Liver (tissue), 9 donors: ENCODE results near the gene KDM4C. TPM values are rescaled to one million over a fixed set of nuclear protein-coding genes. Genes with fewer than 3 reads are reported as not detected.

Source experiments
- DNase-seq: peaks from one replicate; pipeline ENCODE4 v3.0.0-alpha.2; 2017; ENCODE audit warnings: low spot score
- H3K27ac ChIP-seq, 2 donors: one replicate each; pipeline ENCODE4 v1.7.0; 2013; ENCODE audit warnings: inconsistent platforms in 2 of 2, low read length in 2 of 2, control low read depth in 1 of 2, low read depth in 1 of 2, mild to moderate bottlenecking in 1 of 2
- H3K27me3 ChIP-seq, 4 donors: one replicate each; pipeline versions ENCODE4 v1.6.1 to v1.7.0; 2013; ENCODE audit warnings: low read length in 3 of 4, inconsistent platforms in 1 of 4, mild to moderate bottlenecking in 1 of 4, moderate library complexity in 1 of 4; ENCODE audit not compliant: control insufficient read depth in 4 of 4, insufficient read depth in 4 of 4
- H3K36me3 ChIP-seq, 4 donors: one replicate each; pipeline versions ENCODE4 v1.6.1 to v1.7.0; 2013; ENCODE audit warnings: low read length in 3 of 4, mild to moderate bottlenecking in 3 of 4, low read depth in 1 of 4, moderate library complexity in 1 of 4; ENCODE audit not compliant: control insufficient read depth in 4 of 4, insufficient read depth in 3 of 4
- H3K4me1 ChIP-seq, 4 donors: one replicate each; pipeline versions ENCODE4 v1.6.1 to v1.7.0; 2013; ENCODE audit warnings: low read length in 3 of 4, mild to moderate bottlenecking in 3 of 4, moderate library complexity in 1 of 4; ENCODE audit not compliant: control insufficient read depth in 4 of 4, insufficient read depth in 4 of 4
- H3K4me3 ChIP-seq, 3 donors: one replicate each; pipeline versions ENCODE4 v1.6.1 to v1.7.0; 2013; ENCODE audit warnings: low read length in 3 of 3, control low read depth in 1 of 3, low read depth in 1 of 3, mild to moderate bottlenecking in 1 of 3
- H3K9ac ChIP-seq, 2 donors: one replicate each; pipeline ENCODE4 v1.7.0; 2013; ENCODE audit warnings: low read length in 2 of 2, mild to moderate bottlenecking in 2 of 2, moderate library complexity in 2 of 2, control low read depth in 1 of 2, low read depth in 1 of 2
- H3K9me3 ChIP-seq, 4 donors: one replicate each; pipeline versions ENCODE4 v1.6.1 to v1.7.0; 2013; ENCODE audit warnings: low read length in 3 of 4; ENCODE audit not compliant: control insufficient read depth in 4 of 4
- ATF3 ChIP-seq: IDR thresholded peaks from 2 replicates; pipeline ENCODE4 v1.6.1; 2016; ENCODE audit warnings: antibody characterized with exemption
- CTCF ChIP-seq: fragments of 150-350 bp; IDR thresholded peaks from 2 replicates; pipeline ENCODE4 v1.5.1; 2017; ENCODE audit warnings: improper control_type of control experiment, low read depth, low read length; ENCODE audit not compliant: missing input control
- EGR1 ChIP-seq, 2 donors: IDR thresholded peaks; 2 replicates each; pipeline ENCODE4 v1.6.1; 2016 to 2018; ENCODE audit warnings: antibody characterized with exemption in 2 of 2, low read depth in 2 of 2
- FOXA1 ChIP-seq: IDR thresholded peaks from 2 replicates; pipeline ENCODE4 v1.6.1; 2016; ENCODE audit warnings: antibody characterized with exemption
- FOXA2 ChIP-seq: IDR thresholded peaks from 2 replicates; pipeline ENCODE4 v1.6.1; 2016; ENCODE audit warnings: antibody characterized with exemption
- GABPA ChIP-seq, 2 donors: IDR thresholded peaks in 1 of 2; conservative IDR thresholded peaks in 1 of 2; 2 replicates each; pipeline ENCODE4 v1.6.1; 2016; ENCODE audit warnings: antibody characterized with exemption in 2 of 2, mild to moderate bottlenecking in 1 of 2, moderate library complexity in 1 of 2
- HNF4A ChIP-seq, 2 donors: conservative IDR thresholded peaks; 2 replicates each; pipeline ENCODE4 v1.6.1; 2016; ENCODE audit warnings: antibody characterized with exemption in 2 of 2, mild to moderate bottlenecking in 2 of 2
- HNF4G ChIP-seq: IDR thresholded peaks from 2 replicates; pipeline ENCODE4 v1.6.1; 2016; ENCODE audit warnings: antibody characterized with exemption
- JUND ChIP-seq, 2 donors: IDR thresholded peaks; 2 replicates each; pipeline ENCODE4 v1.6.1; 2016; ENCODE audit warnings: antibody characterized with exemption in 2 of 2
- MAX ChIP-seq: IDR thresholded peaks from 2 replicates; pipeline ENCODE4 v1.6.1; 2016; ENCODE audit warnings: antibody characterized with exemption
- NR2F2 ChIP-seq: IDR thresholded peaks from 2 replicates; pipeline ENCODE4 v1.6.1; 2016; ENCODE audit warnings: antibody characterized with exemption
- RAD21 ChIP-seq, 2 donors: IDR thresholded peaks; 2 replicates each; pipeline ENCODE4 v1.6.1; 2016; ENCODE audit warnings: antibody characterized with exemption in 2 of 2, mild to moderate bottlenecking in 2 of 2
- REST ChIP-seq: IDR thresholded peaks from 2 replicates; pipeline ENCODE4 v1.6.1; 2016; ENCODE audit warnings: antibody characterized with exemption, mild to moderate bottlenecking
- RXRA ChIP-seq, 2 donors: IDR thresholded peaks; 2 replicates each; pipeline ENCODE4 v1.6.1; 2017 to 2018; ENCODE audit warnings: antibody characterized with exemption in 2 of 2, mild to moderate bottlenecking in 1 of 2
- TAF1 ChIP-seq: conservative IDR thresholded peaks from 2 replicates; pipeline ENCODE4 v1.6.1; 2016; ENCODE audit warnings: antibody characterized with exemption, mild to moderate bottlenecking
- YY1 ChIP-seq: IDR thresholded peaks from 2 replicates; pipeline ENCODE4 v1.6.1; 2016; ENCODE audit warnings: antibody characterized with exemption, mild to moderate bottlenecking
- ZBTB33 ChIP-seq: IDR thresholded peaks from 2 replicates; pipeline ENCODE4 v1.6.1; 2016; ENCODE audit warnings: antibody characterized with exemption
- WGBS: extraction: QIAGEN DNeasy Blood & Tissue Kit; methylation state at CpG from one replicate; pipeline ENCODE4 v1.1.7; 2013; 5-methylcytosine and 5-hydroxymethylcytosine counted together
- polyA plus RNA-seq, 2 donors: library from polyadenylated mRNA; stranded (reverse) in 1 of 2; unstranded in 1 of 2; fragments of 200-250 nt in 1 of 2; fragments of >200 nt in 1 of 2; fragmentation: Nextera tagmentation in 1 of 2; extraction: Ambion mirVana in 1 of 2; gene quantifications; one replicate each; pipeline versions ENCODE4 v1.2.1 to v1.2.3, GENCODE V29; 2013 to 2015
- total RNA-seq, 2 donors: library from RNA; depleted of rRNA; stranded (reverse); fragments of >200 nt; gene quantifications; one replicate each; pipeline ENCODE4 v1.2.3, GENCODE V29; 2014
- donor health status: healthy.
- donor health status: healthy.
- donor health status: healthy.
- donor health status: healthy.
- donor health status: healthy.

Gene KDM4C
- total and polyA plus RNA-seq, 4 donors, result 4.3 to 40.2 (median 24.0) TPM

- Histone ChIP-seq H3K36me3 (no peaks in the 10 kb centered on the region), H3K4me1 (peaks cover 1 to 5% (median 4%) of the 10 kb centered on the region in 4 donors), H3K9ac (no peak overlapping the region), H3K9me3 (no peaks in the 10 kb centered on the region), H3K4me3 (no peak overlapping the region), H3K27ac (no peak overlapping the region), H3K27me3 (no peaks in the 10 kb centered on the region)
- TF ChIP-seq RXRA (IDR thresholded peaks at IDR 0.05), result no peak
- TF ChIP-seq MAX, result no peak
- TF ChIP-seq TAF1, result no peak
- TF ChIP-seq FOXA1, result no peak
- no peak for TF ChIP-seq HNF4G
- no peak for TF ChIP-seq YY1
- TF ChIP-seq EGR1 (IDR thresholded peaks at IDR 0.05; ENCODE audit: low read depth in 2 of 2), result no peak
- no peak for TF ChIP-seq ZBTB33
- no peak for TF ChIP-seq JUND (IDR thresholded peaks at IDR 0.05)
- TF ChIP-seq HNF4A (conservative IDR thresholded peaks at IDR 0.05), result no peak
- no peak for TF ChIP-seq ATF3
- TF ChIP-seq REST, result no peak
- TF ChIP-seq GABPA (IDR thresholded peaks at IDR 0.05 in 1 of 2, conservative IDR thresholded peaks at IDR 0.05 in 1 of 2), result no peak
- no peak for TF ChIP-seq CTCF
- WGBS, result 84% methylated on average over 1 of the region's 1 CpG
- DNase-seq, result no peak
Observed at GRCh38 chr9:6927838-6928237, 170.1 kb downstream of the KDM4C start.

- WGBS, result 89% methylated on average over 2 of the region's 2 CpGs
- H3K27ac ChIP-seq, result no peak overlapping the region
- TF ChIP-seq GABPA (IDR thresholded peaks at IDR 0.05 in 1 of 2, conservative IDR thresholded peaks at IDR 0.05 in 1 of 2) (no peak), ZBTB33 (no peak), HNF4G (no peak), FOXA2 (no peak), RAD21 (IDR thresholded peaks at IDR 0.05) (no peak), MAX (no peak), HNF4A (conservative IDR thresholded peaks at IDR 0.05) (no peak), NR2F2 (no peak), TAF1 (no peak), YY1 (no peak), EGR1 (IDR thresholded peaks at IDR 0.05; ENCODE audit: low read depth in 2 of 2) (no peak), ATF3 (no peak), CTCF (no peak)
Observed at GRCh38 chr9:6928863-6929262, 171.1 kb downstream of the KDM4C start.

More at GRCh38 chr9:6928863-6929262, 171.1 kb downstream of the KDM4C start:
- no peak for DNase-seq
- H3K9me3 ChIP-seq, result no peaks in the 10 kb centered on the region
- H3K9ac ChIP-seq, result no peak overlapping the region
- no peaks in the 10 kb centered on the region for H3K27me3 ChIP-seq
- H3K4me1 ChIP-seq, result peaks cover 1 to 13% (median 10%) of the 10 kb centered on the region in 4 donors
- no peak overlapping the region for H3K4me3 ChIP-seq
- no peaks in the 10 kb centered on the region for H3K36me3 ChIP-seq
